Measurements from ENCODE around the gene CASZ1. TPM values are rescaled to one million over a fixed set of nuclear protein-coding genes. Genes with fewer than 3 reads are reported as not detected.

CASZ1 gene
- total and polyA plus RNA-seq, 8 donors = 6.0 to 166 (median 39.8) TPM

DNA sequence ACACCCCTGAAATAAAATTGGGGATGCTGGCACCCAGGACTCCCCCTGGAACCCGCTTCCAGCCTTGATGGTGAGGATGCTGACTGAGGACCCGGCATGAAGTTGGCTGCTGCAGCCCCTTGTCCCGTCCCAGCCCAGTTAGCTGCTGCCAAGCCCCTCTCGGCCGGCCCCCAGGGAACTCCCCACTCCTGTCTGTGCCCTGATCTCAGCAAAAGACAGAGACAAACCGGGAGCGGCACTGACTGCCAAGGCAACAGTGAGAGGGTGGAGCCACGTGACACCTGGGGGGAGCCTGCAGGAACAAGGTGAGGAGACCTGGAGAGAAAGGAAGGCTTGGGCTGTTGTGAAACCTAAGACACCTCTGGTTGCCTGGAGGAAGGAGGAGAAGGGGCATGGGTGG lies 24.7 kb downstream of the CASZ1 start:
- Histone ChIP-seq H3K27ac (peak overlapping the region in 3 of 5 donors; percentile 10 to 92 (median 90)), H3K4me1 (peaks cover 47 to 90% (median 59%) of the 10 kb centered on the region in 4 donors)

DNA sequence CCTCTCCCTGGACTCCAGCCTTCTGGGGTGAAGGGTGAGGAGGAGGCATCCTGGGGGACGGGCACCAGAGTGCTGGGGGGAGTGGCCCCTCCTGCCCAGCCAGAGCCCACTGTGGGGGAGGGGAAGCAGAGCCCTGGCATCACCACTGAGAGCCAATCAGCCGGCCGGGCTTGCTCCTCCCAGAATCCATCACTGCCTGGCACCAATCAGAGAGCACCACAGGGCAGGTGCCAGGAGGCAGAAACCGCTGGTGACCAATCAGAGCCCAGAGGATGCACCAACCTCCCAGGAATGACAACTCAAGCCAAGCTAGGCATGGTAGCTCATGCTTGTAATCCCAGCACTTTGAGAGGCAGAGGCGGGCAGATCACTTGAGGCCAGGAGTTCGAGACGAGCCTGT lies 27.9 kb downstream of the CASZ1 start:
- Histone ChIP-seq H3K4me1 (peaks cover 40 to 90% (median 58%) of the 10 kb centered on the region in 4 donors), H3K4me3 (no peak overlapping the region), H3K27ac (peak overlapping the region in 1 of 5 donors; percentile 78), H3K36me3 (no peaks in the 10 kb centered on the region), H3K9me3 (no peaks in the 10 kb centered on the region), H3K27me3 (peaks cover 0 to 3% (median 0%) of the 10 kb centered on the region in 3 donors)
- WGBS, 5 donors = 86 to 94% (median 90%) methylated on average over 5 to 7 of the region's 7 CpGs
- no peak for DNase-seq
- TF ChIP-seq EP300 (IDR thresholded peaks at IDR 0.05) (no peak), POLR2AphosphoS5 (IDR thresholded peaks at IDR 0.05) (no peak), POLR2A (IDR thresholded peaks at IDR 0.05) (no peak), CTCF (IDR thresholded peaks at IDR 0.05) (no peak)
- intact Hi-C loops (cut with DNase I; ENCODE audit: low total_unique reads) = no loop called here

More for the DNA sequence above, 24.7 kb downstream of the CASZ1 start:
- intact Hi-C loops (cut with DNase I; ENCODE audit: low total_unique reads) = no loop called here
- Histone ChIP-seq H3K9me3 (no peaks in the 10 kb centered on the region), H3K4me3 (no peak overlapping the region), H3K27me3 (peaks cover 0 to 3% (median 0%) of the 10 kb centered on the region in 3 donors), H3K36me3 (no peaks in the 10 kb centered on the region)
- WGBS, 5 donors = 42 to 64% (median 51%) methylated on average over 8 of the region's 8 CpGs
- no peak for DNase-seq
- TF ChIP-seq POLR2A (IDR thresholded peaks at IDR 0.05) (no peak), POLR2AphosphoS5 (IDR thresholded peaks at IDR 0.05) (no peak), CTCF (IDR thresholded peaks at IDR 0.05) (no peak), EP300 (IDR thresholded peaks at IDR 0.05) (no peak)

DNA sequence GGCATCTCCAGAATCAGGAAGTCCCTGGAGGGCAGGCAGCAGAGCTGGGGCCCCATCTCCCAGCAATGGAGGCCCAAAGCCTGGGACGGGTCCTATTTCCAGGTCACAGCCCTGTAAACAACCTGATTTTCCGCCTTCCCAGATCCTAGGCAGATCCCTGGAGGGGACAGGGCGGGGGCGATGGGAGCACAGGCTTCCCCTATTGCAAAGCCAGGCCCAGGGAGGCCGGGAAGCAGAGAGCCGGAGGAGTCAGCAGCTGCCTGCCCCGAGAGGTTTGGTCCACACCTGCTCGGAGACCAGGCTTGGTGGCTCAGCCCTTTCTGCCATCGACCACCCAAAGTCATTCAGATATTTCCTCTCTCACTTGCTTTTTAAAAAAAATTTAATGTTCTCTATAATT lies 29.2 kb downstream of the CASZ1 start:
- Histone ChIP-seq H3K27me3 (peaks cover 0 to 3% (median 0%) of the 10 kb centered on the region in 3 donors), H3K4me3 (no peak overlapping the region), H3K27ac (peak overlapping the region; percentile 49 to 78 (median 61)), H3K36me3 (no peaks in the 10 kb centered on the region), H3K9me3 (no peaks in the 10 kb centered on the region), H3K4me1 (peaks cover 38 to 90% (median 58%) of the 10 kb centered on the region in 4 donors)
- TF ChIP-seq POLR2A (IDR thresholded peaks at IDR 0.05) = no peak
- TF ChIP-seq CTCF (IDR thresholded peaks at IDR 0.05) = no peak
- intact Hi-C loops (cut with DNase I; ENCODE audit: low total_unique reads) = no loop called here
- whole genome bisulfite sequencing, 5 donors = 66 to 83% (median 69%) methylated on average over 9 of the region's 9 CpGs
- DNase-seq = no peak

DNA sequence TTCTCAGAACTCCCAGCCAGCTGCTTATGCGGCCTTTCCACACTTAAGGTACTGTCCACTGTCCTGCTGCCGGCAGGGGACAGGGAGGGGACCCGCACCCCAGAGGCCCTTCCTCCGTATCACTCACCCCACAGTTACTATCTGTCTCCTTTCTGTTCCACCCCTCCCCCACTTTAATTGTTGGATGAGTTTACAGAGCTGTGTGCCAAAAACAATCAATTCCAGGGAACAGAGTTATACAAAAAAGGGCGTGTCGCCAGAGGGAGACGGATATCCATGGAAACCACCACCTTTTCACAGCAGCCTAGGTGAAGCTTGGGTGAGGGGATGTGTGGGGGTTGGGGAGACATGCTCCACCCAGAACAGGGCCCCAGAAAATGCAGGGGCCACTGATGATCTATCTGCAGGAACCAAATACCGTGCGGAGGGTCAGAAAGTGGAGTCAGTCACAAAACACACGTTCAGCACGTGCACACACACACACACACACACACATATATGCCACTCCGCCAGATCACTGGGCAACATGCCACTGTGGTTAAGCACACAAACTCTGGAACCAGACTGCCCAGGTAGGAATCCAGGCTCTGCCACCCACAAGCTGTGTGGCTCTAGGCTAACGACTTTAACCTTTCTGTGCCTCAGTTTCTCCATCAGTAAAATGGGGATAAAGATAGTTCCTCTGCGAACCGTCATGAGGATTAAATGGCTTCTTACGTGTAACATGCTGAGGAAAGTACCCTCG lies 30.5 kb downstream of the CASZ1 start:
- 28 to 47% (median 37%) methylated on average over 17 of the region's 17 CpGs for WGBS, 5 donors
- TF ChIP-seq EP300 (IDR thresholded peaks at IDR 0.05) (no peak), CTCF (IDR thresholded peaks at IDR 0.05) (no peak), POLR2AphosphoS5 (IDR thresholded peaks at IDR 0.05) (peak in 1 of 3 donors; percentile 48), POLR2A (IDR thresholded peaks at IDR 0.05) (no peak)

More for the DNA sequence above, 30.5 kb downstream of the CASZ1 start:
- DNase-seq = peak; percentile 81 to 87
- Histone ChIP-seq H3K4me3 (no peak overlapping the region), H3K4me1 (peaks cover 48 to 90% (median 64%) of the 10 kb centered on the region in 4 donors), H3K36me3 (no peaks in the 10 kb centered on the region), H3K27ac (peak overlapping the region; percentile 60 to 86 (median 74)), H3K27me3 (peaks cover 0 to 1% (median 0%) of the 10 kb centered on the region in 3 donors), H3K9me3 (no peaks in the 10 kb centered on the region)
- intact Hi-C loops (cut with DNase I; ENCODE audit: low total_unique reads) = no loop called here

Data from stomach (tissue), 9 donors.